ENCODE results near the gene ARHGAP12.
A peak's percentile ranks its signal among the peaks of the same experiment; 100 is the strongest.

ARHGAP12 gene

DNA sequence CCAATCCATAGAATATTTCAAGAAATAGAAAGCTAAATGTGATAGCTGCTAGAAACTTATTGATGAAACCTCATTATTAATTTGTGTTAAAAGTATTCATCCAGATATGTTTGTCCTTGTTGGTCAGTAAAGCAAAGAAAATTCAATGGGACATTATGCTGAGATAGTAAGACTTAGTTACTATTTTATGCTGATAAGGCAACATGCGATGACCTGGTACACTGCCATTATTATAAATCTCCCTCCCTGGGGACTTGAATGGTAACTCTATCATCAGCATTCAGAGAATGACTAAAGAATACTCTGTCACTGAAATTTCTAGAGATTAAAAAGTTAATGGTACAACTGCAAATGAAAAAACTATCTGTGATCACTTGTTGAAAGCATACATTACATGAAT, 54.9 kb downstream of the ARHGAP12 start:
- FAIRE-seq = no peak

DNA sequence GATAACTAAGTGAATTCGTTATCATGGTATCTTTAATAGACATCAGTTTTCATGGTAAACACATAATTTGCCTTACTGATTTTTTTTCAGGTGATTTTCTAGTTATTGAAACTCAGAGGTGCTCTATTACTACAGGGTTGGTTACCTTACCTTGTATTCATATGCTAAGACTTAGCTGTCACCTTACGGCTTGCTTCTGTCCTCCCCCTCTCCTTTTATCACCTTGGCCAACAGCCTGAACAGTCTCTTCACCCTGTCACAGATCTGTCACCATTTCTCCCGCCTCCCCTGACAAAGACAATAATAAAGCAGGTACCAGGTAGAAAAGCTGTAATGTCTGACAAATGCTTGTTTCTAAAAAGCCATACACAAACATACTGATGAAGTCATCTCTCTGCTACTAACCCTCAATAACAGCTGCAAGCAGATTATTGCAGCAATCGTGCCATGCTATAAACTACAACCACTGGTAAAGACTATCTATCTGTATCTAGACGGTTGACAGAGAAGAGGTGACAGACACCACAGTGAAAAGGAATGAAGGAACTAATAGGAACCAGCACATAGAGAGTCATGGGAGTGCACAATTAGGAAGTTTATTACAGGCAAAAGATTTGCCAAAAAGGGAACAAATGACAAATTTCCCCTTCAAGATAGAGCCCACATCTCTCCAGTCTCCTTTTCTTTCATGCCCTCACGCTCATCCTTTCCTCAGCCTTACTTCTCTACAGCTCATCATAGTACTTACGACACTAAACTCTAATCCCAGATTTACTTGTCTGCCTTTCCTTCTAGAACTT, 57.2 kb downstream of the ARHGAP12 start:
- no peak for FAIRE-seq

DNA sequence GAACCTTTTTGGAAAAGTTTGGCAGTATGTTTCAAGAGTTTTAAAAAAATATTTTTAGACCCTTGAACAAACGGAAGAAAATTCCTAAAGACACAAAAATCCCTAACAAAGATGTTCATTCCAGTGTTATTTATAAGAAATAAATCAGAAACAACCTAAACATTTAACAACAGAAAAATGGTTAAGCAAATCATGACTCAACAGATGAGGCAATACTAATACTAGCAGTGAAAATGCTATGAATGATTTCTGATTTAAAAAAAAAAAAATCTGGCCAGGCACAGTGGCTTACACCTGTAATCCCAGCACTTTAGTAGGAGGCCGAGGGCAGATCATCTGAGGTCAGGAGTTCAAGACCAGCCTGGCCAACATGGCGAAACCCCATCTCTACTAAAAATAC, 61.0 kb downstream of the ARHGAP12 start:
- FAIRE-seq = no peak

DNA sequence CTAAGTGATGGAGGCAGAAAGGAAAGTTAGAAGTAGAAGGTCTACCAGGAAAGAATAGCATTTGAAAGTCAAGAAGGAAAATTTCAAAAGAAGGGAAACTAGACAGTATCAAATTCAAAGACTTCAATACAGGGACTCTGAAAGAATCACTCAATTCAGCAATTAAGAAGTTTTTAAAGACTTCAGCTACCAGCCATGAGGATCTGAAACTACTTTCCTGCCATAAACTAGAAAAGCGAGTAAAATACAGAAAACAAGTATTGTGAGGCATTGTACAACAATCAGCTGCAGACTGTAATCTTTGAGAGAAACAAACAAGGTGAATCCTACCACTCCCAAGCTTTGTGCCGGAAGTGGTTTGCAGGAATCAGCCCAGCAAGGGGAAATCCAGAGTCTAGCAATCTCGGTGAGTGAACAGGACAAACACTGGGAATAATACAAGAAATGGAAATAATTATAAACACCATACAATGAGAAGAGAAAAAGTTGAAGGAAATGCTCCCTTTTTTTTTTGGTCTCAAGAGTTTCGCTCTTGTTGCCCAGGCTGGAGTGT, 62.4 kb downstream of the ARHGAP12 start:
- no peak for FAIRE-seq

DNA sequence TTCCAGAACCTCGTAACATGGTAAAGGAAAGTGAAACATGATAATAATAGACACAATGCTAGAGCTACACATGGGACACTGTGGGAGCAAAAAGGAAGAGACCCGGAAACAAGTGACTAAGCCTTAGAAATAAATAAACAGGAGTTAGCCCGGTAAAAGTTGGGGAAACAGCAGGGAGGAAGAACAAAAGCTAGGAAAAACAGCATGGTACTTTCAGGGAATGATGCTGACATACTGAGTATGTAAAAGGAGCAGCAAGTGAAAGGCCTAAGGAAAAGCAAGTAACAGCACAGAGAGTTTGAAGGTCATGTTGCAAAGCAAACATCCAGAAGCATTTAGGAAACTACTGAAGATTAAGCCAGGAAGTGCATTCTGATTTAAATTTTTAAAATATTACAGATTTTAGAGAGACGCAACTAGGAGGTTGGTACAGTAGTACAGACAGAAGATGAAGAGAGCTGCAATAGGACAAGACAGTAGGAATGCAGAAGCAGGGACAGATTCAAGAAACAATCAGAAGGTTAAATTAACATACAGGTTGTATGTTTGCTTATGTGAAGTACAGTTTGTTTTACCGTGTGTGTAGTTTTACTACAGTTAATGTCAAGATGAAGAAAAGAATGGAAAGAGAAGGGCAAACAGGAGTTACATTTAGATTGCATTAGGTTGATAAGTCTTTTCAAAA, 63.7 kb downstream of the ARHGAP12 start:
- FAIRE-seq = no peak

DNA sequence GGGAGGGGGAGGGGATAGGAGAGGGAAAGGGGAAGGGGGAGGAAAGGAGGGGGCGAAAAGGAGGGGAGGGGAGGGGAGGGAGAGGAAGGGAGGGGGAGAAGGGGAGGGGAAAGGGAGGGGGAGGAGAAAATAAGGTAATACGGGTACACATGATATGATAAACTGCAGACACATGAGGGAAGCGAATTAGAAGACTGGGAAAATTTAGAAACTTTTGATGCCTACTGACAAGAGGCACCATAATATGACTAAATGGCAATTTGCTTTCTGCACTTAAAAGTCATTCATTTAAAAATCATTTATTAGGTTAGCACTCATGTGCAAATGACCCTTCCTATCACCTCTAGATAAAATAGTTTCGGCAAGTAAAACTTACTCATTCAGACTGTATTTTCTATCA, 73.6 kb downstream of the ARHGAP12 start:
- FAIRE-seq = no peak

DNA sequence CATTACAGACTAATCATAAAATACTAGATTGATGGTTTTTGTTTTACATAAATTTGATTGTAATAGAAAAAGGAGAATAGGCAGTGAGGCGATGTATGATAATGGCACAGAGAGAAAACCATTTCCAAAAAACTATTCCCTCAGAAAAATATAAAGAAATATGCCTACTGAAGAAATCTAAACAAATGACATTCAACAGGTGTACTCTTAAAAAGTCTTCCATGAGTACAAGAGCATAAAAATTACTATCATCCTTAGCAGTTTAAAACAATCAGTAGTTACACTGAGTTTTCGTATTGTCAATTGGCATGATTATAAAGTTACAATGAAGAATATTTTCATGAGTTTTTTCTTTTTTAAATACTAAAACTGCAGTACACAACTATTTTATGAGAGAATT, 75.0 kb downstream of the ARHGAP12 start:
- no peak for FAIRE-seq

DNA sequence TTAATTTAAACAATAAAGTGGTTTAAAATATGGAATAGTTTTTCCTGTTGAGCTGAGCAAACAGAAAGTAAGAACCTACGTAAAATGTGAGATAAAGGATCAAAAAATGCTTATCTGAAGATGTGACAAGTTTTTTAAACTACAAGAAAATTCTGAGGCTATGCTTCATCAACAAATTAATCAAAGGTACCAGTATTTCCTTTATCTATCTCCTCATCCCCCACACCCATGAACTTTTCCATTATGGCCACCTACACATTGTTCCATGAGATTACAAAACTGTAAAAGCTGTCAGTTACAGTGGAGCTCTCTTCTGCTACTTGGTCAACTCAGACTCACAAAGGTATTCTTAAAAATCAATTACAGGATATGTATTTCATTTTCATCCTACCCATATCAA, 77.4 kb downstream of the ARHGAP12 start:
- no peak for FAIRE-seq

DNA sequence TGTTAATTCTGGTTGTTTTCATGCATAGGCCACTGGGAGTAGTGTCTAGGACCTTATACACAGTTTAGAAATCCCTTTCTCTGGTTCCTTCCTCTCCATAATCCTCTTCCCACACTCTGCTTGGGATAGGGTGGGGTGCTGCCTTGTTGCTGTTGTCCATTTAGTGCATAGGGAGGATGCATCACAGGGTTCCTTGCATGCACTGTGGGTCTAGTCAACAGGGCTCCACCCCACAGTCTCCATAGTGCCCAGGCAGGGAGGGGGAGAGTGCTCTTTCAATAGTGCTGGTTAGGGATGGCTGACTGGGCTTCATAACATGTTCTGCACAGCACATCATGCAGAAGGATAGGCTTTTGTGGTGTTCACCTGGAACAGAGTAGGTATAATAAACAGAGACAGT, 81.1 kb downstream of the ARHGAP12 start:
- no peak for FAIRE-seq

DNA sequence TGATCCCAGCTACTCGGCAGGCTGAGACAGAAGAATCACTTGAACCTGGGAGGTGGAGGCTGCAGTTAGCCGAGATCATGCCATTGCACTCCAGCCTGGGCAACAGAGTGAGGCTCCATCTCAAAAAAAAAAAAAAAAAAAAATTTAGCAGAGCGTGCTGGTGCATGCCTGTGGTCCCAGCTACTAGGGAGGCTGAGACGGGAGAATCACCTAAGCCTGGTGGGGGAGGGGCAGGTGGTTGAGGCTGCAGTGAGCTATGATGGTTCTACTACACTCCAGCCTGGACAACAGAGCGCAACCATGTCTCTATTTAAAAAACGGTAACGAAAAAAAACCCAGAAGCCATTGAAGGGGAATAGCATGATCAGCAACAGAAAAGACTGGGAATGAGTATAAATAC, 89.9 kb downstream of the ARHGAP12 start:
- FAIRE-seq = no peak

DNA sequence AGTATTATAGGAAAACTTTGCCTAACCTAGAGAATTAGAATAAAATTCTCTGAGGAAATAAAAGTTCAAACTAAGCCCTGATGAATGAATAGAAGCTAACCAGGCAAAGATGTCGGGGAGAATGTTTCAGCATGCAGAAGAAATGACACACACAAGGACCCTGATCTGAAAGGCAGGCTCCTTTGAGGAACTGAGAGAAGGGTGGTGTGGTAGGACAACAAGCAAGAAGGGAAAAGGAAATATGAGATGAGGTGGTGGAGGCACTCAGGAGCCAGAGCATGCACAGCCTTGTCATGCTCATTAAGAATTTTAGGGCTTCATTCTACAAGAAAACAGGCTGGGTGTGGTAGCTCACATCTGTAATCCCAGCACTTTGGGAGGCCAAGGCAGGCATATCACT, 90.6 kb downstream of the ARHGAP12 start:
- FAIRE-seq = no peak

DNA sequence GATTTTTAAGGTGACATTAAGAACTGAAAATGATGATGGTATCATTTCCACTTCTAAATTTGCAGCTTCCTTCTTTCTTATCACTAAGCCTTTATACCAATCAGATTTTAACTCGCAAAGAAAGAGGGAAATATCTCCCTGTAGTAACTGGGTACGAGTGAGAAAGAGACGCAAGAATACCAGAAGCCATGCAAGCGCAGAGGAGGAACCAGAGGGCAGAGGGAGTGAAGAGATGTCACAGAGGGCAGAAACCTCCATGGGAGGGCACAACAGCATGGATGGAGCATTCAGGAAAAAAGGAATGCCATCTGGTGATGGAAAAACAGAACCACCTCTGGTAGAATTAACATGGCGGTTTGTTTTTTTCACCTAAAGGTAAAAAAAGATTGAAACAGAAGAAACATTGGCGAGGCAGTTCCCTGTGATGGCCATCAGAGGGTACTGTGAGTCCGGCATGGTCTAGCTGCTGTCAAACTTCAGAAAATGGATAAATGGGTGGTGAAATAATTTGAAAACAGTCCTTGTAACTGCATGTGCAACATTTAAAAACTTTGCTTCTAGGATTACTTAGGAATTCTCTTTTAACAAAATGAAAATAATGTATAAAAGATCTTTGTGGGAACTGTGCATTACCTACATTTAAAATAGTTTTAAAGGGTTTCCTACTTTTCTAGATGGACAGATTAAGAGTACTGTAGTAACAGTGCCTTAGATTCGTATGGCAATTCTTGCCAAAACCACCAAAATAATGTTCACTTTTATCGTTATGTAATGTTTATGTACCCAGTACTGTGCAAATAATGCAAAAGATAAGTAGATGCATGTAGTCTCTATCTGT, 91.8 kb downstream of the ARHGAP12 start:
- peak; percentile 79 for FAIRE-seq

DNA sequence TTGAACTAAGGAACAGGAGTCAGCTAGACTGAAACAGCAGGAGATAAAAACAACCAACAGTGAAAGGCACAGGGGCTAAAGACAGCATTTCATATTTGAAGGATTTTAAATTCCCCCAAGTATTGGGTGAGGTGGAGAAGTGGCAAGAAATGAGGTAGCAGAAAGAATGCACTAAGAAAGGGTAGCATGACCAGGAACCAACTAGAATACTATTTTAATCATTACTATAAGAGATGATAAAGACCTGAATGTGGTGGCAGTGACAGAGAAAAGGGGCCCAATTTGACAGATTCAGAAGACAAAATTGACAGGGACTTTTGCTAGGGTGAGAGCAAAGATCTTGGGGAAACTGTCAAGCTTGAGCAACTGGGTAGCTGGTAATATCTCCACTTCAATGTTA, 94.9 kb downstream of the ARHGAP12 start:
- FAIRE-seq = no peak

DNA sequence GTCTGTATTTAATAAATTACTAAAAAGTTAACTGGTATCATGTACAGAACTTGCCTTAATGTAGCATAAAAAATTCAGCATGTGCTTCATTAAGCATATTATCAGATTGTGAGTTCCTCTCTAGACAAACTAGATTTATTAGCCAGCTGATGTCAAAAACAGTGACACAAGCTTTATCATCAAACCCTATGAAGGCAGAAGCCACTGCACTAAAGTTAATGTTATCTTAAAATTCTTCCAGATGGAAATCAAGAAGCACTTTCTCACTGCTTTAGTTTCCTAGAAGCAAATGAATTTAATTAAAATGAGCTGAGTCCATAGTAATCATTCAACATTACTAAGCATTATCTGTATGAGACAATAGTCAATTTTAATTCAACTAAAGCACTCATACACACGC, 96.4 kb downstream of the ARHGAP12 start:
- no peak for FAIRE-seq

DNA sequence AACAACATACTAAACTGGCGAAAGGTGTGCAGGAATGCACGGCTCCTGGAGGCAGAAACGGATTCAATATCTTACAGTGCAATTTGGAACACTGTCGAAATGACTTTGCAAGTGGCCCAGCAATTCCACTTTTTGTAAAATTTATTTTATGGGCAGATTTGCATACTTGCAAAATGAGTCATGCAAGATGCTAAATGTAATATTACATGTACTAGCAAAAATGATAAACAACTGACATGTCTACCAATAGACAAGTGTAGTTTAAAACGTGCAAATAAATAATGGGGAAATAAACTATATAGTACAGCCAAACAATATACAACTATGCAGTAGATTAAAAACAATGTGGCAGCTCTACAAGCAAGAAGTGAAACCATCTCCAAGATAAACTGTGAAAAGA, 97.7 kb downstream of the ARHGAP12 start:
- FAIRE-seq = no peak

DNA sequence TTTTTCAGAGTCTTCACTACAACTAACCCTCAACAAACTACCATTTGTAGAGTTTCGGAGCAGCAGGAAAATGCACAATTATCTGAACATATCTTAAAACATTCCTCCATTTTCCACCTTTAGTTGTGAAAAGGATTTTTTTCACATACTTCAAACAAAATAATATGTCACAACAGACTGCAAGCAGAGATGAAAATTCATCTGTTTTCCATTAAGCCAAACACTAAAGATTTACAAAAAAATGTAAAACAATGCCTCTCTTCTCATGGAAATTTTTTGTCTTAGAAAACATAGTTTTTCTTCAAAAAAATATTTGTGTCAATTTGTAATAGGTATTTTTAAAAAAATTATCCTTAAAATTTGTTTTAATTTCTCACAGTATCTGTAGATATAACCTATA, 98.9 kb downstream of the ARHGAP12 start:
- peak; percentile 7 for FAIRE-seq

DNA sequence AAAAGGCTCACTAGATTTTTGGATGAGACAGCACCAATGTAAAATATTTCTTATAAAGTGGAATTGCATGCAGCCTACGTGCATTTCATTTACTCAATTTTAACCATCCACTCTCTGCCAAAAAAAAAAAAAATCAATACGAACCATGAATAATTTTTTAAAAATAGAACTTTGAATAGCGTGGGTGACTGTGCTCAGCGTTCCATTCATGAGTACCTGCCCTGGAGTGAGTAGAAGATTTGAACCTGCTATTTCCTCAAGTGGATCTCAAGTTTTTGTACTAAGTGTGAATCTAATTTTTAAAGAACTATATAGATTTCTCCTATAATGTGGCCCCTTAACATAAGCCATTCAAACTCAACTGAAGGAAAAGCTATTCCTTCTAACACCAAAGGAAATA, 105.3 kb downstream of the ARHGAP12 start:
- no peak for FAIRE-seq

DNA sequence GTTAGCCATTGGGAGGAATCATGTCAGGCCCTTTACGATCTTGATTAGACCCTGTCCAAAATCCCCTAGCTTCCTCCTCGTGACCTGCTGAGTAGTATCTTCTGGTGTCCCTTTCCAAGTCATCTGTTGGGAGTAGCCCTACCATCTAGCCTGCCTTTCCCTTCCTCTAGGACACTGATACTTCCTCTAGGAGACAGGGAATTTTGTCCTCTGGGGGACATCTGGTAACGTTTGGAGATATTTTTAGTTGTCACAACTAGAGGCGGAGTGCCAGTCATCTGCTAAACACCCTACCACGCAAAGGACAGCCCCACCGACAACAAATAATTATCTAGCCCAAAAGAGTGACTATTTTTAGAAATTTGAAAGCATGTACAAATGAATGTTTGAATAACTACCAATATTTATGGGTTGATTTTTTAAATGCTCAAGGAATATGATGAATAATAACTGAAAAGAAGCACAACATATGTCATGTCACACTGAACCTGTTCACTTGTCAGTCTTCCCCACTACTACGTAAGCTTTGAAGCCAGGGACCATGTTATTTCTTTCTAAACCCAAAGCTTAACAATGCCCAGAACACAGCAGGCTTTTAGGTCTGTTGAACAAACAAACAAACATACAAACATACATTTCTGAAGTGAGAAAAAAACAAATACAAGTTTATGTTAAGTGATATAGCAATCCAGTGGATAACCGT, 105.9 kb downstream of the ARHGAP12 start:
- no peak for FAIRE-seq

DNA sequence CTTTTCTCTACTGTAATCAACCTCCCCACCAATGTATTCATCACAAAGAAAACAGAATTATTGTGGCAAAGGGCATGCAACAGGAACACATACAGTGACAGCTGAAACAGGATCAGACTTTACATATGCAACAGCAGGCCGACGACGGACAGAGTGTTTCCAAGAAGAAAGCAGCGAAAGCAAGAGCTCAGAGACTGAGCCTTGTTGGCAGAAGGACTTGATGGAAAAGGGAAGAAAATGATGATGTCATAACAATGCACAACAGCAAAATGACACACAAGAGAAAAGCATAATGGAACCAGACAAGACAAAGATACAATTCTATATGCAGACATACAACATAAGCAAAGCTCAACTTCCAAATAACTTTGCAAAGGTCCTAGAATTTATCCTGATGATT, 106.5 kb downstream of the ARHGAP12 start:
- no peak for FAIRE-seq

DNA sequence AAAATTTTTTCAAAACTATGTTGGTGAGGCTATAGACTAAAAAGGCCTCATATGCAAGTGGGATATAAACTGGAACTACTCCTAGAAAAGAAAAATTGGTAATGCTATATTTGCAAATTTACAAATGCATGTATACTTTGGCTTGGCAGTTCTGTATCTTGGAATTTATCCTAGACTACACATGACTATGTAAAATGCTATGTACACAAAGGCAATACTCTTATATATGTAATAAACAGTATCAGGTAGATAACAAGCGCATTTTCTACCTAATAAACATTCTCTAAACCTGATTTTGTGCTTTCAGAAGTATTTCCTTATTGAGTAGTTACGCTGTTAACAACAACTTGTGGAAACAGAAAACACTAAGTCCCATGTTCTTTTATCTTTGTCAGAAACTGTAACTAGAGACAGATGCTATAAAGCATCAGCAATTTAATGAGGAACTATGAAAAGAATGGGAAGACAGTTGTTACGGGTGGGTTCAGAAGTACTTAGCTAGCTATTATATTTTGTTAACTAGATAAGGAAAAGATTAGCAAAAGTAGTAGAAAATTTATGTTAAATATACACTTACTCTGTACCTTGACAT, 107.8 kb downstream of the ARHGAP12 start:
- no peak for FAIRE-seq

DNA sequence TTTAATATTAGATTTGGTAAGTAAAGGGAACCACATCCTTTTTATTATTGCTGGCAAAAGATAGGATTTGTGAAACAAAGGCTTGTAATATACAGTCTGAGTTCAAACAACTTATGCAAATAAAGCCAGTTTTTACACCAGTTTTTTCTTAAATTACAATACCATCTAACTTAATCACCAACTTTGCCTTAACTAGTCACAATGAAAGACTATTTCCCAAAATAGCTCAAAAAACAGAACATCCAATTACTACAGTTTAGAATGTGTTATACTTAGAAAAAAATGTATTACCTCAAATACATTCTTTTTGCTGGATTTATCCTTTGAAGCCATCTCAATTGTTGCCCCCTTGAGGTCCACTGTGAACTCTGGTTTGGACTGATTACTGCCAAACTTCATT, 108.5 kb downstream of the ARHGAP12 start:
- no peak for FAIRE-seq

DNA sequence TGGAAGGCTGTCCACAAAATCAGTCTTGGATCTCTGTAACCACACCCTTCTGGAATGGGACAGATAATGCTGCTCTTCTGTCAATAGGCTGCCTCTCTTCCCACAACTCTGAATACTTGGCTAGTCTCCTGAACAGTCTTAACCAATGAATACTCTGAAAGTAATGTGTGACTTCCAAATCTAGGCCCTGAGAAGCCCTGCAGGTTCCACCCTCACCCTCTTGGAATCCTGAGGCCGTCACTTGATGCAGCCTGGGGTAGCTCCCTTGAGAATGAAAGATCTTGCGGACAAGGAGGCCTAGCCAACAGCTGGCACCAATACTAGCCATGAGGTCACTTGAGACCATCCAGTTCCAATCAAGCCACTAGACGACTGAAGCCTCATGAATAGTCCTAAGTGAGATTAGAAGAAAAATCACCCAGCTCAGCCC, 109.2 kb downstream of the ARHGAP12 start:
- no peak for FAIRE-seq
